RWPE1 (cell line): Measurements from ENCODE around the gene PIK3C3.

Source experiments
- CTCF ChIA-PET: fragments of 350-600 bp; sonication (Branson Sonifier 250); formaldehyde crosslinking; extraction: SDS; loops from one replicate; lab custom pipeline; 2021; lab: Yijun Ruan, JAX
- POLR2A ChIA-PET: fragments of 400-600 bp; formaldehyde crosslinking; extraction: SDS; loops from one replicate; lab custom pipeline; 2020; ENCODE audit warnings: antibody characterized with exemption; ENCODE audit not compliant: low non-redundant PET; lab: Yijun Ruan, JAX
- DNase-seq: peaks from one replicate; pipeline ENCODE4 v3.0.0; 2012; ENCODE audit warnings: low spot score
- H3K27ac ChIP-seq: fragments of 450-650 bp; 2 replicates; pipeline ENCODE4 v1.5.1; 2017
- CTCF ChIP-seq: fragments of 450-650 bp; conservative IDR thresholded peaks from 2 replicates; pipeline ENCODE4 v1.5.1; 2017; ENCODE audit warnings: low read depth, mild to moderate bottlenecking

The PIK3C3 gene

GRCh38 chr18:42033137-42033810 is 78.2 kb downstream of the PIK3C3 start:
- no peak for DNase-seq

GRCh38 chr18:42038936-42039335 is 83.9 kb downstream of the PIK3C3 start:
- DNase-seq = peak; percentile 0
- ChIA-PET POLR2A (no interaction called here), CTCF (no interaction called here)
- no peak overlapping the region for H3K27ac ChIP-seq
- TF ChIP-seq CTCF = no peak

More at GRCh38 chr18:42033137-42033810, 78.2 kb downstream of the PIK3C3 start:
- H3K27ac ChIP-seq = no peak overlapping the region
- ChIA-PET POLR2A (no interaction called here), CTCF (no interaction called here)
- no peak for TF ChIP-seq CTCF

- no peak for DNase-seq
- CTCF ChIA-PET = interaction anchor here (0.6 kb wide), 1 partner anchor 39 kb away, joined by 5 read pairs; no protein-coding TSS in a partner anchor
- POLR2A ChIA-PET = no interaction called here
- no peak for TF ChIP-seq CTCF
- no peak overlapping the region for H3K27ac ChIP-seq
These were observed 84.4 kb downstream of the PIK3C3 start for GRCh38 chr18:42039396-42039795.

- no peak overlapping the region for H3K27ac ChIP-seq
- ChIA-PET CTCF (interaction anchor here (0.9 kb wide), 1 partner anchor 8 kb away, joined by 3 read pairs; no protein-coding TSS in a partner anchor), POLR2A (no interaction called here)
- TF ChIP-seq CTCF = no peak
- no peak for DNase-seq
These were observed 86.8 kb downstream of the PIK3C3 start for GRCh38 chr18:42041793-42042192.

GRCh38 chr18:42045346-42045745 is 90.3 kb downstream of the PIK3C3 start:
- ChIA-PET CTCF (no interaction called here), POLR2A (no interaction called here)
- no peak for TF ChIP-seq CTCF

GRCh38 chr18:42047721-42048120 is 92.7 kb downstream of the PIK3C3 start:
- DNase-seq = no peak
- TF ChIP-seq CTCF = no peak
- ChIA-PET CTCF (interaction anchor here (1.1 kb wide), 1 partner anchor 19 kb away, joined by 4 read pairs; no protein-coding TSS in a partner anchor), POLR2A (no interaction called here)
- no peak overlapping the region for H3K27ac ChIP-seq

More at GRCh38 chr18:42045346-42045745, 90.3 kb downstream of the PIK3C3 start:
- no peak for DNase-seq
- no peak overlapping the region for H3K27ac ChIP-seq
